B cell (primary cell): ENCODE measurements around the gene SPECC1.

Experiments
- EZH2 ChIP-seq: IDR thresholded peaks from 2 replicates; pipeline ENCODE4 v1.6.1; 2012; ENCODE audit warnings: borderline replicate concordance, low read depth, mild to moderate bottlenecking, moderate library complexity, low read length; ENCODE audit not compliant: insufficient read depth, poor library complexity, severe bottlenecking
- TF ChIP-seq, protein P1 (sequence below): fragments of 200-600 bp; IDR thresholded peaks from one replicate; pipeline ENCODE4 v1.8.0; 2022; ENCODE audit warnings: antibody characterized with exemption, mild to moderate bottlenecking

DNA sequence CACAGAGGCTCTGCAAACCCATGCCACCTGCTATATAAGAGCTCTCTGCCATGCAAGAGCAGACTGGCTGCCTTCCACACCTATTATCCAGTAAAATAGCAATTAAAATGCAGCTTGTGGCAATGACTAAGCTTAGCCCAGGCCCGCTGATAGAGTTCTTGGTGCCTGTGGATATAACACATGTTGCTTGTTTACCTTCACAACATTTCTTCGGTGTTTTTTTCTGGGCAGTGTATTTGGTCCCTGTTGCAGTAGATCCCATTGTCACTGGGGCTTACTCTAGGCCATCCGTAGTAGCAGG, 63.5 kb downstream of the SPECC1 start:
- TF ChIP-seq, protein P1, sequence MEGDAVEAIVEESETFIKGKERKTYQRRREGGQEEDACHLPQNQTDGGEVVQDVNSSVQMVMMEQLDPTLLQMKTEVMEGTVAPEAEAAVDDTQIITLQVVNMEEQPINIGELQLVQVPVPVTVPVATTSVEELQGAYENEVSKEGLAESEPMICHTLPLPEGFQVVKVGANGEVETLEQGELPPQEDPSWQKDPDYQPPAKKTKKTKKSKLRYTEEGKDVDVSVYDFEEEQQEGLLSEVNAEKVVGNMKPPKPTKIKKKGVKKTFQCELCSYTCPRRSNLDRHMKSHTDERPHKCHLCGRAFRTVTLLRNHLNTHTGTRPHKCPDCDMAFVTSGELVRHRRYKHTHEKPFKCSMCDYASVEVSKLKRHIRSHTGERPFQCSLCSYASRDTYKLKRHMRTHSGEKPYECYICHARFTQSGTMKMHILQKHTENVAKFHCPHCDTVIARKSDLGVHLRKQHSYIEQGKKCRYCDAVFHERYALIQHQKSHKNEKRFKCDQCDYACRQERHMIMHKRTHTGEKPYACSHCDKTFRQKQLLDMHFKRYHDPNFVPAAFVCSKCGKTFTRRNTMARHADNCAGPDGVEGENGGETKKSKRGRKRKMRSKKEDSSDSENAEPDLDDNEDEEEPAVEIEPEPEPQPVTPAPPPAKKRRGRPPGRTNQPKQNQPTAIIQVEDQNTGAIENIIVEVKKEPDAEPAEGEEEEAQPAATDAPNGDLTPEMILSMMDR = no peak
- TF ChIP-seq EZH2 = no peak
